Endodermal cell (in vitro differentiated cells): ENCODE data around the gene NAALADL2. TPM values are rescaled to one million over a fixed set of nuclear protein-coding genes. Genes with fewer than 3 reads are reported as not detected.

Experiments used
- DNase-seq: peaks from one replicate; pipeline ENCODE4 v3.0.0-alpha.2; 2017
- H3K27ac ChIP-seq: 2 replicates; pipeline ENCODE4 v1.5.1; 2013; ENCODE audit warnings: mild to moderate bottlenecking, low read depth, low read length, moderate library complexity
- H3K27me3 ChIP-seq: 2 replicates; pipeline ENCODE4 v1.6.1; 2013; ENCODE audit warnings: mild to moderate bottlenecking, low read length, moderate library complexity; ENCODE audit not compliant: insufficient read depth, control insufficient read depth, poor library complexity, severe bottlenecking
- H3K36me3 ChIP-seq: 2 replicates; pipeline ENCODE4 v1.7.0; 2013; ENCODE audit warnings: mild to moderate bottlenecking, low read length, moderate library complexity; ENCODE audit not compliant: control insufficient read depth, insufficient read depth
- H3K4me1 ChIP-seq: one replicate; pipeline ENCODE4 v1.7.0; 2013; ENCODE audit warnings: low read length; ENCODE audit not compliant: control insufficient read depth, insufficient read depth
- H3K4me3 ChIP-seq: 2 replicates; pipeline ENCODE4 v1.5.1; 2013; ENCODE audit warnings: mild to moderate bottlenecking, low read length, moderate library complexity
- H3K9ac ChIP-seq: 2 replicates; pipeline ENCODE4 v1.6.1; 2013; ENCODE audit warnings: mild to moderate bottlenecking, low read length, moderate library complexity; ENCODE audit not compliant: poor library complexity, severe bottlenecking; ENCODE audit errors: extremely low read depth
- H3K9me3 ChIP-seq: 2 replicates; pipeline ENCODE4 v1.6.1; 2013; ENCODE audit warnings: mild to moderate bottlenecking, low read length, moderate library complexity; ENCODE audit not compliant: control insufficient read depth
- H3K27ac Mint-ChIP-seq: 2 replicates; pipeline ENCODE4 v1.8.0; 2020; ENCODE audit warnings: mixed read lengths
- H3K27me3 Mint-ChIP-seq: 2 replicates; pipeline ENCODE4 v1.8.0; 2021; ENCODE audit warnings: mild to moderate bottlenecking, mixed read lengths; ENCODE audit not compliant: insufficient read depth
- H3K36me3 Mint-ChIP-seq: 2 replicates; pipeline ENCODE4 v1.8.0; 2020; ENCODE audit warnings: low read depth, mixed read lengths
- H3K4me1 Mint-ChIP-seq: 2 replicates; pipeline ENCODE4 v1.8.0; 2020; ENCODE audit warnings: mixed read lengths
- H3K4me3 Mint-ChIP-seq: 2 replicates; pipeline ENCODE4 v1.8.0; 2020; ENCODE audit warnings: mild to moderate bottlenecking, moderate library complexity, mixed read lengths
- H3K9me3 Mint-ChIP-seq: 2 replicates; pipeline ENCODE4 v1.8.0; 2020; ENCODE audit warnings: mild to moderate bottlenecking, mixed read lengths
- WGBS, 2 experiments: methylation state at CpG; one replicate each; pipeline versions ENCODE4 v1.1.5 to v1.1.7; 2013; ENCODE audit warnings: missing lambda C conversion rate in 2 of 2, mixed read lengths in 1 of 2; ENCODE audit not compliant: insufficient coverage in 1 of 2, insufficient read length in 1 of 2; 5-methylcytosine and 5-hydroxymethylcytosine counted together
- total RNA-seq, 2 donors: library from RNA; stranded (reverse); fragmentation: NEBNext Ultra II Directional in 1 of 2; extraction: Animal tissue kit (Norgen Biotek cat#: 25700) in 1 of 2; gene quantifications; 2 replicates in 1 of 2; 3 replicates in 1 of 2; pipeline ENCODE4 v1.2.1, GENCODE V29; 2021
- TF ChIP-seq, protein P1 (sequence below): fragments of 200-600 bp; sonication (generic); conservative IDR thresholded peaks from 2 replicates; pipeline ENCODE4 v1.5.0; 2021; ENCODE audit warnings: antibody characterized with exemption, mild to moderate bottlenecking

NAALADL2 gene
- total RNA-seq, 2 donors from 2014 or later, result 1.6 to 1.8 TPM

DNA sequence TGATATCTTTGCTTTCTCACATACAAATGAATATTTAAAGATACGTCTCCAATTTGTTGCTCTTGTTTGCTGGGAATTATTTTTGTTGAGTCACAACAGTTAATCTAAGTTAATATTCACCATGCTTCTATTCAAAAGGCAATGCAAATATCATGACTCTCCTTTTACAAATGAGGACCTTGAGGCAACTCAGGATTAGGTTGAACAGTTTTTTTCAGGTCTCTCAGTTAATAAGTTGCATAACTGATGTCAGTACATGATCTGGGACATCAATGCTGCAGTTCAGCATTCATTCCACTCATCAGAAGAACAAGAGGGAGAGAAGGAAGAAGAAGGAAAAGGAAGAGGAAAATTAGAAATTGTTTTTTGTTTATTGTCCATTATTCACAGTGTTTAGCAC is 781 bp upstream of the NAALADL2 start:
- Mint-ChIP-seq H3K4me3 (no peak overlapping the region), H3K4me1 (peaks cover 14% of the 10 kb centered on the region), H3K9me3 (no peaks in the 10 kb centered on the region), H3K36me3 (no peaks in the 10 kb centered on the region), H3K27ac (no peak overlapping the region), H3K27me3 (no peaks in the 10 kb centered on the region)
- Histone ChIP-seq H3K9me3 (no peaks in the 10 kb centered on the region), H3K27me3 (no peaks in the 10 kb centered on the region), H3K9ac (no peak overlapping the region), H3K4me3 (no peak overlapping the region), H3K27ac (no peak overlapping the region), H3K36me3 (no peaks in the 10 kb centered on the region), H3K4me1 (peaks cover 4% of the 10 kb centered on the region)
- 100% methylated on average over 1 of the region's 1 CpG for WGBS, 2 experiments
- no peak for DNase-seq
- TF ChIP-seq, protein P1, sequence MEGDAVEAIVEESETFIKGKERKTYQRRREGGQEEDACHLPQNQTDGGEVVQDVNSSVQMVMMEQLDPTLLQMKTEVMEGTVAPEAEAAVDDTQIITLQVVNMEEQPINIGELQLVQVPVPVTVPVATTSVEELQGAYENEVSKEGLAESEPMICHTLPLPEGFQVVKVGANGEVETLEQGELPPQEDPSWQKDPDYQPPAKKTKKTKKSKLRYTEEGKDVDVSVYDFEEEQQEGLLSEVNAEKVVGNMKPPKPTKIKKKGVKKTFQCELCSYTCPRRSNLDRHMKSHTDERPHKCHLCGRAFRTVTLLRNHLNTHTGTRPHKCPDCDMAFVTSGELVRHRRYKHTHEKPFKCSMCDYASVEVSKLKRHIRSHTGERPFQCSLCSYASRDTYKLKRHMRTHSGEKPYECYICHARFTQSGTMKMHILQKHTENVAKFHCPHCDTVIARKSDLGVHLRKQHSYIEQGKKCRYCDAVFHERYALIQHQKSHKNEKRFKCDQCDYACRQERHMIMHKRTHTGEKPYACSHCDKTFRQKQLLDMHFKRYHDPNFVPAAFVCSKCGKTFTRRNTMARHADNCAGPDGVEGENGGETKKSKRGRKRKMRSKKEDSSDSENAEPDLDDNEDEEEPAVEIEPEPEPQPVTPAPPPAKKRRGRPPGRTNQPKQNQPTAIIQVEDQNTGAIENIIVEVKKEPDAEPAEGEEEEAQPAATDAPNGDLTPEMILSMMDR, result no peak

DNA sequence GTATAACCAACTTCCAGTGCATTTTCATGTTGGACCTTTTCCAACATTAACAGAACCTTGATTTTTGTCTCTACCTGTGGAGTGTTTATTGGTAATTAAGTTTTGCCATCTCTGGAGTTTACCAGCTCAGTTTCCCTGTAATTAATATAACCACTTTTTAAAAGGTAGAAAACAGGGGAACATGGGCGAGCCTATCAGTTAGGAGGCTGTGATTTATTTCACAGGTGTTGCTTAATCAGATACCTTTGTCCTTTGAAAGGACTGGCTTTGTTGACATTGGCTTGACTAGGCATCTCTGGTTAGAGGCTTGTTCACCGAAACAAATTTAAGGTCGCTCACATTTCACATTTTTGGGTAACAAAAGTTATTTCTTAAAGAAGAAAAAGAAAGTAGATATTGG is 622 bp downstream of the NAALADL2 start:
- H3K4me3 Mint-ChIP-seq, result no peak overlapping the region
- H3K27me3 Mint-ChIP-seq, result no peaks in the 10 kb centered on the region
- WGBS, 2 experiments, result 89% methylated on average over 3 of the region's 3 CpGs; no CpG with 5 or more reads in 1 of the 2 experiments

DNA sequence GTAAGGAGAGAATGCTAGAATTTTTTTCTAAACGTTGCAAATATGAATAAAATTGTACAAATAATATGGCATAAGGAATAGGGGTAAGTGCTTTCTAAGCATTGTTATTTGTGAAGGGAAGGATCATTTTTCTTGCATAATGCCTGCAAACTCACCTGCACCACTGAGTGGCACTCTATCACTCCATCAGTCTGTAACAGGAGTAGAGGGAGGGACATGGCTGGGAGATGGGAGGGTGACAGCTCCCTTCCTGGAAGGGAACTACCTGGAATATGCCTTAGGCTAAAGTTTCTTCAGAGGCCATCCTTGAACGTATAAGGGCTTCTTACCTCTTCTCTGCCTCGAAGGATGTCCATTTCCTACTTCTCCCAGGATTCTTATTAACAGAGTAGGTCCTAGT is 3.0 kb downstream of the NAALADL2 start:
- no peak overlapping the region for H3K27ac Mint-ChIP-seq
- no peaks in the 10 kb centered on the region for H3K36me3 ChIP-seq
- no peak overlapping the region for H3K4me3 Mint-ChIP-seq
- no peak overlapping the region for H3K9ac ChIP-seq
- peaks cover 14% of the 10 kb centered on the region for H3K4me1 Mint-ChIP-seq
- H3K4me3 ChIP-seq, result no peak overlapping the region
- H3K27me3 Mint-ChIP-seq, result no peaks in the 10 kb centered on the region
- DNase-seq, result peak; percentile 80
- no peaks in the 10 kb centered on the region for H3K27me3 ChIP-seq
- no peaks in the 10 kb centered on the region for H3K9me3 ChIP-seq
- TF ChIP-seq, protein P1, result peak; percentile 76
- H3K4me1 ChIP-seq, result peaks cover 7% of the 10 kb centered on the region
- 0 to 55% methylated on average over 1 to 3 of the region's 3 CpGs for WGBS, 2 experiments
- H3K36me3 Mint-ChIP-seq, result no peaks in the 10 kb centered on the region
- no peak overlapping the region for H3K27ac ChIP-seq
- no peaks in the 10 kb centered on the region for H3K9me3 Mint-ChIP-seq

More for the DNA sequence above, 622 bp downstream of the NAALADL2 start:
- no peaks in the 10 kb centered on the region for H3K9me3 Mint-ChIP-seq
- H3K36me3 ChIP-seq, result no peaks in the 10 kb centered on the region
- no peak for DNase-seq
- TF ChIP-seq, protein P1, result no peak
- no peaks in the 10 kb centered on the region for H3K36me3 Mint-ChIP-seq
- H3K4me1 ChIP-seq, result peaks cover 5% of the 10 kb centered on the region
- no peaks in the 10 kb centered on the region for H3K27me3 ChIP-seq
- no peak overlapping the region for H3K4me3 ChIP-seq
- no peak overlapping the region for H3K9ac ChIP-seq
- H3K9me3 ChIP-seq, result no peaks in the 10 kb centered on the region
- no peak overlapping the region for H3K27ac Mint-ChIP-seq
- H3K4me1 Mint-ChIP-seq, result peaks cover 14% of the 10 kb centered on the region
- no peak overlapping the region for H3K27ac ChIP-seq
